Activated CD4-positive, alpha-beta T cell treated with anti-CD3 and anti-CD28 coated beads for 1 hour (primary cell): Measurements from ENCODE around the gene PPM1A.

Experiments used
- DNase-seq: peaks from one replicate; pipeline ENCODE4 v3.0.0-alpha.2; 2020

Gene PPM1A

GRCh38 chr14:60227291-60227690 is 21.7 kb upstream of the PPM1A start:
- DNase-seq, result no peak

- DNase-seq, result no peak
Observed at GRCh38 chr14:60229614-60230013, 19.4 kb upstream of the PPM1A start.

GRCh38 chr14:60232185-60232584 is 16.8 kb upstream of the PPM1A start:
- no peak for DNase-seq

GRCh38 chr14:60233251-60233650 is 15.8 kb upstream of the PPM1A start:
- DNase-seq, result no peak

- no peak for DNase-seq
Observed at GRCh38 chr14:60233891-60234290, 15.1 kb upstream of the PPM1A start.

GRCh38 chr14:60235440-60235839 is 13.6 kb upstream of the PPM1A start:
- DNase-seq, result no peak

GRCh38 chr14:60238955-60239354 is 10.1 kb upstream of the PPM1A start:
- DNase-seq, result no peak

GRCh38 chr14:60240139-60240856 is 8.7 kb upstream of the PPM1A start:
- DNase-seq, result no peak

- DNase-seq, result no peak
Observed at GRCh38 chr14:60241091-60241490, 7.9 kb upstream of the PPM1A start.

- no peak for DNase-seq
Observed at GRCh38 chr14:60242429-60242828, 6.6 kb upstream of the PPM1A start.

- DNase-seq, result no peak
Observed at GRCh38 chr14:60245380-60246177, 3.4 kb upstream of the PPM1A start.

- DNase-seq, result peak; percentile 69
Observed at GRCh38 chr14:60247994-60248696, 876 bp upstream of the PPM1A start.

GRCh38 chr14:60249321-60250256 is 568 bp downstream of the PPM1A start:
- peak; percentile 54 for DNase-seq

GRCh38 chr14:60250257-60251035 is 1.4 kb downstream of the PPM1A start:
- DNase-seq, result no peak

GRCh38 chr14:60251877-60252276 is 2.9 kb downstream of the PPM1A start:
- no peak for DNase-seq

- DNase-seq, result no peak
Observed at GRCh38 chr14:60252630-60253029, 3.6 kb downstream of the PPM1A start.

GRCh38 chr14:60253649-60254048 is 4.6 kb downstream of the PPM1A start:
- DNase-seq, result no peak

- no peak for DNase-seq
Observed at GRCh38 chr14:60254176-60254575, 5.2 kb downstream of the PPM1A start.

GRCh38 chr14:60257865-60258264 is 8.8 kb downstream of the PPM1A start:
- no peak for DNase-seq

GRCh38 chr14:60265163-60265562 is 16.1 kb downstream of the PPM1A start:
- no peak for DNase-seq

GRCh38 chr14:60266021-60266937 is 17.3 kb downstream of the PPM1A start:
- no peak for DNase-seq
